HG03342 (cell line): ENCODE measurements around the gene CBFA2T3.
"Not testable (repeated sequence)": the region's sequence is repeated elsewhere in the genome, so short reads cannot be mapped to it uniquely, and the experiment has no call there.

ENCODE experiments used
- ATAC-seq: cut with Tn5 transposase; IDR thresholded peaks from one replicate; pipeline ENCODE4 v1.9.1; 2021; ENCODE audit warnings: mild to moderate bottlenecking, moderate library complexity; ENCODE audit not compliant: unreplicated experiment

The CBFA2T3 gene

GRCh38 chr16:88925540-88925887, 51.5 kb downstream of the CBFA2T3 start:
- no peak for ATAC-seq

- no peak for ATAC-seq
These were observed 52.0 kb downstream of the CBFA2T3 start for GRCh38 chr16:88924834-88925539.

DNA sequence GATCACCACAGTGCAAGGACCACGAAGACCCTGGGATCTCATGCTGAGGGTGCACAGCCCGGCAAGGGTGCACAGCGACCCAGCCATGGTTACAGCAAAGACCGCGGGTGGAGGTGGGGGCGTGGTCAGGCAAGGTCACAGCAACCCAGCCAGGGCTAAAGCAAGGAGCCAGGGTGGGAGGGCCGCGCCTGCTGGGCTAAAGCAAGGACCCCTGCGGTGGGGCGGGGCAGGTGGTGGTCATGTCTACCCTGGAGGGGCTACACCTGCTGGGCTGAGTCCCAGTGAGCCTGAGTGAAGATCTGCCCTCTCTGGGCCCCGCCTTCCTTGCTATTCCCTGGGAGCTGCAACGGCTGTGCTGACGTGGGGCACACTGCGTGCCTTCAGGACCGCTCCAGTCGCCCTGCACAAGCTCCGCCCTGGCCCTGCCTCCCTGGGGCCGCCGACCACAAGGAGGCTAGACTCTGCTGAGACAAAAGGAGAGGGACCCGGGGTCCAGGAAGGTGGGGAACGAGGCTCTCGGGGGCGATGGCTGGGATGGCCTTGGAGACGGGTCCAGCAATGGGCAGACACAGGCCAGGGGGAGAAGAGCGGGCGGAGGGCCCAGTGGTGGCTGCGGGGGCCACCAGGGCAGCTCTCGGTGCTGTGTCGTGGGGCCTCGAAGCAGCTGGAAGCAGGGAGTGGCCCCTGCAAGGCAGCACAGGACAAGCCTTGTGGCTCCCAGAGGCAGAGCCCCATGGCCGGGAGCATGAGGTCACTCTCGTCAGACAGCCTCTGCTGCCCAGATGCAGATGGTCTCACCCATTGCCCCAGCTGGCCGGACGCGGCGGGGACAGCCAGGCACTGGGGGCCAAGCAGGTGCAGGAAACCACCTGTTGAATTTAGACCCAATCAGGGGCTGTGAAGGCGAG, 52.8 kb downstream of the CBFA2T3 start:
- ATAC-seq, result no peak

DNA sequence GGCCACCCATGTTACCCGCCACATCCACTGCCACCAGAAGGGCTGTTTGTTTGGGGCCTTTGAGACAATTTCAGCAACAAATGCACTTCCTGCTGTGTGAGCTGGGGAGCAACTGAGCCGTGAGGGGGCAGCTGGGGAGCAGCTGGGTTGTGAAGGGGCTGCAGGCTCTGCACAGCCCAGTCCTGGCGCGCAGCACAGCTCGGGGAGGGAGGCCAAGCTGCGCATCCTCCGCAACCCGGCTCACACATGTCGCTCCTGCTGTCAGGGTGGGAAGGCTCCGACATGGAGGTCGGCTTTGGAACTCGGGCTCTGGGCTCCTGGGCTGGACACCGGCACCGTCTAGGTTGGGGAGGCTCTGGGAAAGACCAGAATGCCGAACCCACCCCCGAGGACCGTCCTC, 53.6 kb downstream of the CBFA2T3 start:
- no peak for ATAC-seq

GRCh38 chr16:88922826-88923410, 54.1 kb downstream of the CBFA2T3 start:
- ATAC-seq, result no peak

DNA sequence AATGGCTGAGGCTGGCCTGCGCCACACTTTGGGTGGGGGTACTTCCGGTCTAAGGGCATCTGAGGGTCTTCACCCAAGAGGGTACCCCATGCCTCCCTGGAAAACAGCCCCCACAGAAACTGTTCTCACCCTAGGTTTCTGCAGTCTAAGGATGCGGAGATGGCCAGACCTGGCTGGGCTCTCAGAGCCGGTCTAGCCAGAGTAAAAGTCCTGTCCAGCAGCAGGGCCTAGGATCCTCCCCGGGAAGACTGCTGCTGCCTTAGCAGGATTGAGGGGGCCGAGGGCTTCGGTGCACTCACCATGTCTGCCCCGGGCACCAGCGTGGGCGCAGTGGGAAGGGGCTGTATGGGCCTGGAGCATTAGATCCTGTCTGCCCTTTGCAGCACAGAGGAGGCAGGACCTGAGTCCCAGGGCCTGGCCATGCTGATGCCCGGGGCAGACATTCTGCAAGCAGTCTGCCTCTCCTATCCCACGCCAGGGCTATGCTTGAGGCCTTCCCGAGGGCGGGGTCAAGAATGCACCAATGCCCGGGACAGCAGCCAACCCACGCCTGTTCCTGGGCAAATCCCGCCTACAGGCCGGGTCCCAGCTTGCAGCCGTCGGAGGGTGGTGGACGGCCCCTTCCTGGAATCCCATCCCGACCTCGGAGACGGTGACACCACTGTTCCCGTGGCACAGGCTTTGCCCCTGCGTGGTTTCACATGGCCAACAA, 54.7 kb downstream of the CBFA2T3 start:
- ATAC-seq, result no peak

DNA sequence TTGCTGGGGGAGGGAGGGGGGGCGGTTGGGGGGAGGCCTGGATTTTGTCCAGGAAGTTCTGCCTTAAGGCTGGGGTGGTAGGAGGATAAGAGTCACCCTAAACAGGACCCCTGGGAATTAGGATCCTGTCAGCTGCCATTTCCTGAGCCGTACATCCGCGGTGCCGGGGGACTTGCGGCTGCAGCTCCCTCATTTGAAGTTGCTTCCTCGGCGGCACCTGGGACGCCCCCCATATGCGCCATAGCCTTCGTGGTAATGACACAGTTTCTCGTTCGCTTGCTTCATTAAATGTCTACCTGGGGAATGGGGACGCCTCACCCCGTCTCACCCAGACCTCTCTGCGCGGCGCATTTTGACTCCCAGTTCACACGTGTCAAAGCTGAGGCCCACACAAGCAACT, 55.4 kb downstream of the CBFA2T3 start:
- no peak for ATAC-seq

GRCh38 chr16:88920618-88921590, 56.1 kb downstream of the CBFA2T3 start:
- ATAC-seq, result no peak

GRCh38 chr16:88919936-88920335, 57.1 kb downstream of the CBFA2T3 start:
- ATAC-seq, result no peak

GRCh38 chr16:88918896-88919295, 58.1 kb downstream of the CBFA2T3 start:
- ATAC-seq, result not testable (repeated sequence)

DNA sequence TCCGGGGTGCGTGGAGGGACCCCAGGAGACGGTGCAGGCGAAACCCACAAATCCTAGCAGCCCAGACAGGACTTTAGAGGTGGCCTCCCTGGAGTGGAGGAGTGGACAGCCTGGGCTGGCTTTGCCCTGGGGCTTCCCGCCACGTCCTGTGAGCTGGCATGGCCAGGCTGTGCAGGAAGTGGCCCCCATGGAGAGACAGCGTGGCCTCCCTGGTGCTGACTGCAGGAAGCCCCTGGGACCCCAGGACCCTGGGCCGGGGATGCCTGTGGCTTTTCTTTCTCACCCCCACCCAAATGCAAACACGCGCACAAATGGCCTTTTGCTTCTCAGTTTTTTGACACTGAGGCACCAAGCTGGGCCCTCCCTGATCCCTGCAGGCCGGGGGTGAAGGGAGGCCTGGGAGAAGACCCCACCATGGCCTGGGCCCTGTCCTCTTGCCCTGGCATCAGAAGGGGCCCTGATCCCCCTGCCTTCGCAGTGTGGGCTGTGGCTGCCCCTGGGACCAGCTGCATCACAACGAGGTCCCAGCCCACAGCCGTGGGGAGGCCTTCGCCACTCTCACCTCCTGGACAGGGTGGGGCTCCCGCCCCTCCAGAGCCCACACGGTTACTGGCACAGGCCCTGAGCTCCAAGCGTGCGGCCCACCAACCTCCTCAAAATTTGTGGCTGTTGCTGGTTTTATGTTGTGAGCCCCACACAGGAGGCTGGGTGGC, 58.9 kb downstream of the CBFA2T3 start:
- no peak for ATAC-seq

DNA sequence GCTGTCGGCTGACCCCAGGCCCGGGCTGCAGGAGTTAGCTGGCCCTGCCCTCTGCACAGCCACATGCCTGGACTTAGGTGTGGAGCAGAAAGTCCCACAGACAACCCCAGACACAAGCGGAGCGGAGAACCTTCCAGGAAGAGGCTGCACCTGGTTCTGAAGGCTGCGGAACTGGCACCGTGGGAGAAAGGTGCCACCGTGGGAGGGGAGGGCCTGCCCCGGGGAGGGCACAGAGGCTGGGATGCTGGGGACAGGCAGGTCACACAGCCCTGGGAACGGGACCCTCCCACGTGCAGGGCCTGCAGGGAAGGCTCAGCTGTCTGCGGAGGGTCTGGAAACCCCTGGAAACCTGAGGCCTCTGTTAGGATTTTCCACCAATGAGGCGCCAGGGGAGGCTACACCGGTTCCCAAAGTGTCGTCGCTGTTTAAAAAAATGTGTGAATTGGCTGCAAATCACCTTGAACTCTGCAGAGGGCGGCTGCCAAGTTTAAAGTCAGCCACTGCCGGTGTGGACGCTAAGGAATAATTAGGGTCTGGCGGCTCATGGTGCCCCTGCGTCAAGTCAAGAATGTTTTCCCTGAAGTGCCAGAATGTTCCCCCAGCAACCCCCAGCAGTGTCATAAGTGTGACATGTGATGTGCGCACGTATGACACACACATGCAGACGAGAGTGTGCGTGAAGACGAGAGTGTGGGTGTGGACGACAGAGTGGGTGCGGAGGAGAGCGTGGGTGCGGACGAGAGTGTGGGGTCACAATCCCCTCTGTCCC, 59.7 kb downstream of the CBFA2T3 start:
- no peak for ATAC-seq

- ATAC-seq, result no peak
These were observed 61.2 kb downstream of the CBFA2T3 start for GRCh38 chr16:88915639-88916327.

DNA sequence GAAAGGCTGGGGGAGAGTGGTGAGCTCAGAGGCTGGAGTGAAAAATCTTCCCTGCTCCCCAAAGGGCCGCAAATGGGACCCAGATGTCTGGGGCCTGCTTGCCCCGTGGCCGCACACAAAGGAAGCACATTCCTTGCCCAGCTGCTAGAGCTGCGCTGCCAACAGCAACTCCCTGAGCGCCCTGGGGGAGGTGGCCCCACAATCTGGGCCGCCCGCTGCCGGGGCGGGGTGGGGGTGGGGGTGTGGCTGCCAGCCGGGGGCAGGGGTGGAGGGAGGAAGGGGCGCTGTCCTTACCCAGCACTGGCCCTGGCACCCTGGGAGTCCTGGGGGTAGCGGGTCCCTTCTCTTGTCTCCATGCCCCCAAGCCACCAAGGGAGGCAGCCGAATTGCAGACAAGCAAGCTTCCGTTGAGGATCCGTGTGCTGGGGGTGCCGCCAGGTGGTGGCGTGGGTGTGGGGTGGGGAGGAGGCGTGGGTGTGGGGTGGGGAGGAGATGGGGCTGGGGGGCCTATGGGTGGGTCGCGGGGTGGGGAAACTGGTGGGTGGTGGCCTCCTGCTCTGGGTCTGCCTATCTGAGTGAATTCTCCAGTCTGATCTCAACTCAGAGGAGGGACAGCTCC, 62.1 kb downstream of the CBFA2T3 start:
- ATAC-seq, result no peak

- ATAC-seq, result no peak
These were observed 63.1 kb downstream of the CBFA2T3 start for GRCh38 chr16:88913870-88914269.

DNA sequence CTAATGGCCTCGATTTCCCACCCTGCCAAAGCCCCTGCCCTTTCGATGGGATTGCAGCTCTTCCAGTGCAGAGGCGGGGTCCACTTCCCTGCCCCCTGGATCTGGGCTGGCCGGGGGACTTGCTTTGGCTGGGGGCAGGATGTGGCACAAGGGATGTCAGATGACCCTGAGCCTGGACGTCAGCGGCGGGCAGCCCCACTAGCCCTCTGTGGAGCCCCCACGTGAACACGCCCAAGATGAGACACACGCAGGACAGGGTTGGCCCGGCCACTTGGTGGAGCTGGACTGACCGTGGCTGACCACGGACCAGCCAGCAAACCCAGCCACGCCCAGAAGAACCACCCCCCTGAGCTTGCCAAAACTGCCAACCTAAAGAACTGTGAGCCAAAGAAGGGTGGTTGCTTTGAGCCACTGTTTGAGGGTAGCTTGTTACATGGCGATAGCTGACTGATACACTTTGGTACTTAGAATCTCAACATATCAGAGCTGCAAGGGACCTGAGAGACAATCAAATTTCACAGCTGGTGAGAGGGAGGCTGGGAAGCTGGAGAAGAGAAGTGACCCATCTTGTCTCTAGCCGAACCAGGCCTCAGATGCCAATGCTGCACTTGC, 63.9 kb downstream of the CBFA2T3 start:
- ATAC-seq, result no peak

DNA sequence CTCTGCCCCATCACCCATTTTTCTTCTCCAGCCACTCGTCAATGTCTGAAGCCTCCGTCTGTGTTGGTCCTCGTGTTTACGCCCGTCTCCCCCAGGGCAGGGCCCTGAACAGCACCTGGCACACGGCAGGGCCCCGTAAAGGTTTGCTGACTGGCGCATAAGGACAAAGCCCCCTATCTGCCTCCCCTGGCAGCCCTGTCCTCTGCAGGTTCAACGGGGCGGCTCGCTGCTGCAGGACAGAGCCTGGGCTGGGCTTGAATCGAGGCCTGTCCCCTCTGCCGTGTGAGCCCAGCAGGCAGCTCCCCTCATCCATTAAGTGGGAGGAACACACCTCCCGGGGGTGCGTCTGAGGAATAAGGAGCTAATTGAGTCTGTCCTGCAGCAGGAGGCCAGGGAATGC, 64.5 kb downstream of the CBFA2T3 start:
- no peak for ATAC-seq
